Upper lobe of right lung (tissue), 1 donor: Measurements from ENCODE around the gene COPS7B. TPM values are rescaled to one million over a fixed set of nuclear protein-coding genes. Genes with fewer than 3 reads are reported as not detected.
A peak's percentile ranks its signal among the peaks of the same experiment; 100 is the strongest.

Source experiments
- ATAC-seq: fragments of 200-7000 bp; cut with Tn5 transposase; one replicate; pipeline ENCODE4 v1.9.1; 2020; ENCODE audit warnings: mild to moderate bottlenecking, moderate library complexity
- DNase-seq: peaks from one replicate; pipeline ENCODE4 v3.0.0-alpha.2; 2020
- H3K27ac ChIP-seq: fragments of 200-600 bp; one replicate; pipeline ENCODE4 v1.8.0; 2022
- H3K27me3 ChIP-seq: fragments of 200-600 bp; one replicate; pipeline ENCODE4 v1.8.0; 2022; ENCODE audit warnings: mild to moderate bottlenecking
- H3K36me3 ChIP-seq: fragments of 200-600 bp; one replicate; pipeline ENCODE4 v1.8.0; 2022
- H3K4me1 ChIP-seq: fragments of 200-600 bp; one replicate; pipeline ENCODE4 v1.8.0; 2022
- H3K4me3 ChIP-seq: fragments of 200-600 bp; one replicate; pipeline ENCODE4 v1.8.0; 2022; ENCODE audit warnings: mild to moderate bottlenecking
- H3K9me3 ChIP-seq: fragments of 200-600 bp; one replicate; pipeline ENCODE4 v1.8.0; 2022
- intact Hi-C: fragments of 100-400 bp; cut with DNase I; formaldehyde crosslinking; loops from one replicate; pipeline ENCODE4 v1.11.0; 2022
- total RNA-seq: library from RNA; stranded (reverse); fragmentation: NEBNext Ultra II Directional; extraction: Animal tissue kit (Norgen Biotek cat#: 25700); gene quantifications from one replicate; pipeline ENCODE4 v1.2.1, GENCODE V29; 2021
- TF ChIP-seq, protein P1 (sequence below): fragments of 200-600 bp; IDR thresholded peaks from one replicate; pipeline ENCODE4 v1.8.0; 2022; ENCODE audit warnings: antibody characterized with exemption
- donor health status: DM: no; HTN: yes; CAD: no; lungs with severe emphysema.

The COPS7B gene
- total RNA-seq, 1 donor from 2014 or later: 34.8 TPM

DNA sequence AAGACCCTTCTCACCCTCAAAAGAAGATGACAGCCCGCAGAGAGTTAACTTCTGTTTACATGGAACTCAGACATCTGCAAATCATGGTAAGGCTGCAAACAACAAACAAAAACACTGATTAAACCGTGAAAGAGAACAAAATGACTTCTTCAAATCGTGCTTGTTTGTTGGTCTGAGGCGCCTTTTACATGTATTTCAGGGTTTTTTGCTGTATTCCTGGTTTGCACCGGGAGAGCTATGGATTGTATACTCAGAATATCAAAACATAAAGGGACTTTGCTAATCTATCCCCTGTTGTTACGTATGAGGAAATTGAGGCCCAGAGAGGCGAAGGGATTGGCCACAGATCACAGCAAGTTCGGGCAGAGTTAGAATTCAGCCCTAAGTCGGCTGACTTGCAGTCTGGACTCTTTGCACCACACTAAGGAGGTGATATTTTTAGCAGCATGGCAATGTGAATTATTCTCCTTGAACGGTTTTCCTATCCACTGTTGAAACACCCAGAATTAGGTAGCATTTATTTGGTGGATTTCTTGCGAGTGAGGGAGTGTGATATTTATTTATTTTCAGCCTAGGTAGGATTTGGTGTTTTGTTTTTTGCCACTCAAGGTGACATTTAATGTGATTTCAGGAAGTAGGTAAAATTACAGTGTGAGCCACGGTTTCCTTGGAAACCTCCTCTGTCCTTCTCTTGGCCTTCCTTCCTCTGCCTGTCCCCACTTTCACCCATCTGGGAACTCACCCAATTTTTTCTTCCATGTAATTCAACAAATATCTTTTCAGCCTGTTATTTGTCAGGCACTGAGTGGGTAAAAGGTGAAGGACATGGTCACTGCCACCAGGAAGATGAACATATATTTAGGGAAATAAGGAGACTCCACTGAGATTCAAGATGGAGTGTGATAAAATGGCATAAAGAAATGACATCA lies 4.2 kb upstream of the COPS7B start:
- Histone ChIP-seq H3K9me3 (no peaks in the 10 kb centered on the region), H3K36me3 (no peaks in the 10 kb centered on the region), H3K27me3 (no peaks in the 10 kb centered on the region), H3K4me3 (peak overlapping the region; percentile 91), H3K4me1 (peaks cover 37% of the 10 kb centered on the region), H3K27ac (peak overlapping the region; percentile 87)
- TF ChIP-seq, protein P1, sequence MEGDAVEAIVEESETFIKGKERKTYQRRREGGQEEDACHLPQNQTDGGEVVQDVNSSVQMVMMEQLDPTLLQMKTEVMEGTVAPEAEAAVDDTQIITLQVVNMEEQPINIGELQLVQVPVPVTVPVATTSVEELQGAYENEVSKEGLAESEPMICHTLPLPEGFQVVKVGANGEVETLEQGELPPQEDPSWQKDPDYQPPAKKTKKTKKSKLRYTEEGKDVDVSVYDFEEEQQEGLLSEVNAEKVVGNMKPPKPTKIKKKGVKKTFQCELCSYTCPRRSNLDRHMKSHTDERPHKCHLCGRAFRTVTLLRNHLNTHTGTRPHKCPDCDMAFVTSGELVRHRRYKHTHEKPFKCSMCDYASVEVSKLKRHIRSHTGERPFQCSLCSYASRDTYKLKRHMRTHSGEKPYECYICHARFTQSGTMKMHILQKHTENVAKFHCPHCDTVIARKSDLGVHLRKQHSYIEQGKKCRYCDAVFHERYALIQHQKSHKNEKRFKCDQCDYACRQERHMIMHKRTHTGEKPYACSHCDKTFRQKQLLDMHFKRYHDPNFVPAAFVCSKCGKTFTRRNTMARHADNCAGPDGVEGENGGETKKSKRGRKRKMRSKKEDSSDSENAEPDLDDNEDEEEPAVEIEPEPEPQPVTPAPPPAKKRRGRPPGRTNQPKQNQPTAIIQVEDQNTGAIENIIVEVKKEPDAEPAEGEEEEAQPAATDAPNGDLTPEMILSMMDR: no peak
- intact Hi-C loops: no loop called here
- DNase-seq (no peak), ATAC-seq (no peak)

DNA sequence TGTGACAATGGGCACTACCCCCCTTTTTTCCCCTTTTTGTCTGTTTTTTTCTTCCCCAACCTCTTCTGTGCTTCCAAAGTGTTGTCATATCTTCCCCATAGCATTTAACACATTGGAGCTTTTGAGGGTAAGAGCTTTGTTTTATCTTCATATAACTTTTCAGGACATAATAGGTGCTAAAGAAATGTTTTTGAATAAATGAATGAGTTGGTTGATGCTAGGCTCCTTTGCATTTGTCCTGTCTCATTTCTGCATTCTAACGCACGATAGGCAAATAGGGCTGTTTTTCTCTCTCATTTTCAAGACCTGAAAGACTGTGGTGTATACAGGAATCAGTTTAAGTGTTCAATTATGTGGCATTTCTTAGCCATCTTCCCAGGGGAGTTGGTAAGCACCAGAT lies 832 bp upstream of the COPS7B start:
- Histone ChIP-seq H3K9me3 (no peaks in the 10 kb centered on the region), H3K27ac (peak overlapping the region; percentile 69), H3K4me1 (peaks cover 37% of the 10 kb centered on the region), H3K27me3 (no peaks in the 10 kb centered on the region), H3K4me3 (no peak overlapping the region), H3K36me3 (peaks cover 19% of the 10 kb centered on the region)
- no peak for DNase-seq
- TF ChIP-seq, protein P1: no peak
- ATAC-seq: no peak
- intact Hi-C loops: no loop called here

DNA sequence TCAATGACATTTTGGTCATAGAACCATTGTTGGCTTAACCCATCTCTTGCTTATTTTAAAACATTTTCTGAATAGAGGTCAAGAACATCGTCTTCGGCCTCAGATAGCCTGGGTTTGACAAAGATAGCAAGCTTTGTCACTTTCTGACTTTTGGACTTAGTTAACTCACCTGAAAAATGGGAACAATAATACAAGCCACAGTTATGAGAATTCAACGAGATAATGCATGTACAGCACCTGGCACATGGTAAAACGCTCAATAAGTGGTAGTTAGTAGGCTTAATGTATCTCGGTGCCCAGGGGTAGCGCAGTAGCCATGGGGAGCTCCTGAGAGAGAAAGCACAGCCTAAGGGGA lies 446 bp upstream of the COPS7B start:
- Histone ChIP-seq H3K9me3 (no peaks in the 10 kb centered on the region), H3K4me3 (peak overlapping the region; percentile 96), H3K27me3 (no peaks in the 10 kb centered on the region), H3K36me3 (peaks cover 19% of the 10 kb centered on the region), H3K27ac (peak overlapping the region; percentile 69), H3K4me1 (peaks cover 37% of the 10 kb centered on the region)
- TF ChIP-seq, protein P1: no peak
- intact Hi-C loops: no loop called here
- no peak for ATAC-seq
- no peak for DNase-seq

DNA sequence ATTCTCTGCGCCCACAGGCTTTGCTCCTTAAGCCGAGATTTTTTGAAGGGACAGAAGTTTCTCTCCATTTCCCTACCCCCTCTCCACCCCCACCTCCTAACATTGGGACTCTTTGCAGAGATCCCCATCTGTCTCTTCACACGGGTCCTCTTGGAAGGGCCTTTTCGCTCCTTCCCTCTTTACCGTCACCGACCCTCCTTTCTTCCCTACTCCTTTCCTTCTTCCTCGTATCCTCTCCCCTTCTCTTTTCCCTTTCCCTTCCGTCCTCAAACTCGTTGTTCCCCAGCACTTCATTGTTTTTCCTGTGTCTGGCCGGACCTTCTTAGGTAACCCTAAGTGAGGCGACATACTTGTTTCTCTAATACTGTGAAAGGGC lies 660 bp downstream of the COPS7B start:
- Histone ChIP-seq H3K36me3 (peaks cover 29% of the 10 kb centered on the region), H3K27me3 (no peaks in the 10 kb centered on the region), H3K4me1 (peaks cover 37% of the 10 kb centered on the region), H3K4me3 (peak overlapping the region; percentile 96), H3K9me3 (no peaks in the 10 kb centered on the region), H3K27ac (peak overlapping the region; percentile 69)
- ATAC-seq (no peak), DNase-seq (no peak)
- TF ChIP-seq, protein P1: no peak
- intact Hi-C loops: no loop called here

DNA sequence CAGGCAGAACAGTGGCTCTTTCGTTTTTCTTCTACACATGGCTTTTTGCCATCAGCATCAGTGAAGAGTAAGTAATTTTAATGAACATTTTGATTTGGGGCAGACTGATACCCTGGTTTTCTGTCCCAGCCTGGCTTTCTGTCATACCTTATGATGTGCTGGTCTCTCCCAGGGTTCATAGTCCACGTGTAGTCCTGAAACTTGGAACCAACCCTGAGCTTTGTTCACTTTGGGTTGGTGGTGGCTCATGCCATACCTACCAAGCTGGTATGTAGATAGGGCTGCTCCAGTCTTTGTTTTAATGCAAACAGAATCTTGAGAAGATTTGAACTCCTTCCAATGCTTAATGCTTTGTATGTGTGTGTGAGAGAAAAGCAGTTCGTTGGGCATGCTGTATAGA lies 4.9 kb downstream of the COPS7B start:
- Histone ChIP-seq H3K4me1 (peaks cover 10% of the 10 kb centered on the region), H3K27ac (no peak overlapping the region), H3K36me3 (peaks cover 70% of the 10 kb centered on the region), H3K4me3 (no peak overlapping the region), H3K27me3 (no peaks in the 10 kb centered on the region), H3K9me3 (no peaks in the 10 kb centered on the region)
- TF ChIP-seq, protein P1: no peak
- DNase-seq: no peak
- intact Hi-C loops: no loop called here
- ATAC-seq: no peak
